Measurements from ENCODE around the gene LEKR1.

LEKR1 gene

GRCh38 chr3:157071744-157072525, 245.8 kb downstream of the LEKR1 start:
- Histone ChIP-seq H3K4me1 (ENCODE audit: control insufficient read depth in 2 of 2, insufficient read depth in 2 of 2, low read length in 2 of 2) (peaks cover 0 to 9% of the 10 kb centered on the region in 2 donors), H3K27ac (ENCODE audit: low read depth in 2 of 2, low read length in 2 of 2) (no peak overlapping the region), H3K9ac (ENCODE audit: low read depth in 1 of 2, low read length in 2 of 2) (no peak overlapping the region), H3K9me3 (ENCODE audit: control insufficient read depth in 2 of 2, low read length in 2 of 2) (no peaks in the 10 kb centered on the region), H3K4me3 (ENCODE audit: low read length in 2 of 2) (no peak overlapping the region), H3K36me3 (ENCODE audit: control insufficient read depth in 2 of 2, insufficient read depth in 2 of 2, low read length in 2 of 2) (no peaks in the 10 kb centered on the region), H3K27me3 (ENCODE audit: control insufficient read depth in 2 of 2, insufficient read depth in 2 of 2, low read length in 2 of 2) (no peaks in the 10 kb centered on the region)

GRCh38 chr3:157073810-157074209, 247.7 kb downstream of the LEKR1 start:
- no peak overlapping the region for H3K27ac ChIP-seq (ENCODE audit: low read depth in 2 of 2, low read length in 2 of 2)
- peaks cover 0 to 9% of the 10 kb centered on the region in 2 donors for H3K4me1 ChIP-seq (ENCODE audit: control insufficient read depth in 2 of 2, insufficient read depth in 2 of 2, low read length in 2 of 2)
- no peaks in the 10 kb centered on the region for H3K9me3 ChIP-seq (ENCODE audit: control insufficient read depth in 2 of 2, low read length in 2 of 2)
- H3K27me3 ChIP-seq (ENCODE audit: control insufficient read depth in 2 of 2, insufficient read depth in 2 of 2, low read length in 2 of 2) = no peaks in the 10 kb centered on the region
- no peak overlapping the region for H3K4me3 ChIP-seq (ENCODE audit: low read length in 2 of 2)
- H3K36me3 ChIP-seq (ENCODE audit: control insufficient read depth in 2 of 2, insufficient read depth in 2 of 2, low read length in 2 of 2) = no peaks in the 10 kb centered on the region
- H3K9ac ChIP-seq (ENCODE audit: low read depth in 1 of 2, low read length in 2 of 2) = no peak overlapping the region

GRCh38 chr3:157074490-157074889, 248.3 kb downstream of the LEKR1 start:
- Histone ChIP-seq H3K9me3 (ENCODE audit: control insufficient read depth in 2 of 2, low read length in 2 of 2) (no peaks in the 10 kb centered on the region), H3K9ac (ENCODE audit: low read depth in 1 of 2, low read length in 2 of 2) (no peak overlapping the region), H3K4me1 (ENCODE audit: control insufficient read depth in 2 of 2, insufficient read depth in 2 of 2, low read length in 2 of 2) (peaks cover 0 to 9% of the 10 kb centered on the region in 2 donors), H3K27ac (ENCODE audit: low read depth in 2 of 2, low read length in 2 of 2) (no peak overlapping the region), H3K36me3 (ENCODE audit: control insufficient read depth in 2 of 2, insufficient read depth in 2 of 2, low read length in 2 of 2) (no peaks in the 10 kb centered on the region), H3K4me3 (ENCODE audit: low read length in 2 of 2) (no peak overlapping the region), H3K27me3 (ENCODE audit: control insufficient read depth in 2 of 2, insufficient read depth in 2 of 2, low read length in 2 of 2) (no peaks in the 10 kb centered on the region)

- Histone ChIP-seq H3K9me3 (ENCODE audit: control insufficient read depth in 2 of 2, low read length in 2 of 2) (no peaks in the 10 kb centered on the region), H3K9ac (ENCODE audit: low read depth in 1 of 2, low read length in 2 of 2) (no peak overlapping the region), H3K4me3 (ENCODE audit: low read length in 2 of 2) (no peak overlapping the region), H3K27ac (ENCODE audit: low read depth in 2 of 2, low read length in 2 of 2) (no peak overlapping the region), H3K27me3 (ENCODE audit: control insufficient read depth in 2 of 2, insufficient read depth in 2 of 2, low read length in 2 of 2) (no peaks in the 10 kb centered on the region), H3K36me3 (ENCODE audit: control insufficient read depth in 2 of 2, insufficient read depth in 2 of 2, low read length in 2 of 2) (no peaks in the 10 kb centered on the region), H3K4me1 (ENCODE audit: control insufficient read depth in 2 of 2, insufficient read depth in 2 of 2, low read length in 2 of 2) (peaks cover 0 to 9% of the 10 kb centered on the region in 2 donors)
Measured at GRCh38 chr3:157074981-157075380, 248.8 kb downstream of the LEKR1 start.

GRCh38 chr3:157075693-157076420, 249.7 kb downstream of the LEKR1 start:
- Histone ChIP-seq H3K36me3 (ENCODE audit: control insufficient read depth in 2 of 2, insufficient read depth in 2 of 2, low read length in 2 of 2) (no peaks in the 10 kb centered on the region), H3K27ac (ENCODE audit: low read depth in 2 of 2, low read length in 2 of 2) (no peak overlapping the region), H3K4me1 (ENCODE audit: control insufficient read depth in 2 of 2, insufficient read depth in 2 of 2, low read length in 2 of 2) (peaks cover 0 to under 1% of the 10 kb centered on the region in 2 donors), H3K4me3 (ENCODE audit: low read length in 2 of 2) (no peak overlapping the region), H3K9me3 (ENCODE audit: control insufficient read depth in 2 of 2, low read length in 2 of 2) (no peaks in the 10 kb centered on the region), H3K27me3 (ENCODE audit: control insufficient read depth in 2 of 2, insufficient read depth in 2 of 2, low read length in 2 of 2) (no peaks in the 10 kb centered on the region), H3K9ac (ENCODE audit: low read depth in 1 of 2, low read length in 2 of 2) (no peak overlapping the region)

- no peaks in the 10 kb centered on the region for H3K9me3 ChIP-seq (ENCODE audit: control insufficient read depth in 2 of 2, low read length in 2 of 2)
- H3K4me3 ChIP-seq (ENCODE audit: low read length in 2 of 2) = no peak overlapping the region
- H3K27ac ChIP-seq (ENCODE audit: low read depth in 2 of 2, low read length in 2 of 2) = no peak overlapping the region
- H3K4me1 ChIP-seq (ENCODE audit: control insufficient read depth in 2 of 2, insufficient read depth in 2 of 2, low read length in 2 of 2) = peaks cover 4 to 9% of the 10 kb centered on the region in 2 donors
- no peaks in the 10 kb centered on the region for H3K27me3 ChIP-seq (ENCODE audit: control insufficient read depth in 2 of 2, insufficient read depth in 2 of 2, low read length in 2 of 2)
- H3K36me3 ChIP-seq (ENCODE audit: control insufficient read depth in 2 of 2, insufficient read depth in 2 of 2, low read length in 2 of 2) = no peaks in the 10 kb centered on the region
- no peak overlapping the region for H3K9ac ChIP-seq (ENCODE audit: low read depth in 1 of 2, low read length in 2 of 2)
Measured at GRCh38 chr3:157077565-157077991, 251.4 kb downstream of the LEKR1 start.

- Histone ChIP-seq H3K27me3 (ENCODE audit: control insufficient read depth in 2 of 2, insufficient read depth in 2 of 2, low read length in 2 of 2) (no peaks in the 10 kb centered on the region), H3K9me3 (ENCODE audit: control insufficient read depth in 2 of 2, low read length in 2 of 2) (no peaks in the 10 kb centered on the region), H3K9ac (ENCODE audit: low read depth in 1 of 2, low read length in 2 of 2) (no peak overlapping the region), H3K4me1 (ENCODE audit: control insufficient read depth in 2 of 2, insufficient read depth in 2 of 2, low read length in 2 of 2) (peaks cover 4 to 9% of the 10 kb centered on the region in 2 donors), H3K27ac (ENCODE audit: low read depth in 2 of 2, low read length in 2 of 2) (no peak overlapping the region), H3K4me3 (ENCODE audit: low read length in 2 of 2) (no peak overlapping the region), H3K36me3 (ENCODE audit: control insufficient read depth in 2 of 2, insufficient read depth in 2 of 2, low read length in 2 of 2) (no peaks in the 10 kb centered on the region)
Measured at GRCh38 chr3:157078131-157078810, 252.1 kb downstream of the LEKR1 start.

- Histone ChIP-seq H3K27me3 (ENCODE audit: control insufficient read depth in 2 of 2, insufficient read depth in 2 of 2, low read length in 2 of 2) (no peaks in the 10 kb centered on the region), H3K9ac (ENCODE audit: low read depth in 1 of 2, low read length in 2 of 2) (no peak overlapping the region), H3K27ac (ENCODE audit: low read depth in 2 of 2, low read length in 2 of 2) (no peak overlapping the region), H3K4me1 (ENCODE audit: control insufficient read depth in 2 of 2, insufficient read depth in 2 of 2, low read length in 2 of 2) (peaks cover 4 to 9% of the 10 kb centered on the region in 2 donors), H3K4me3 (ENCODE audit: low read length in 2 of 2) (no peak overlapping the region), H3K9me3 (ENCODE audit: control insufficient read depth in 2 of 2, low read length in 2 of 2) (no peaks in the 10 kb centered on the region), H3K36me3 (ENCODE audit: control insufficient read depth in 2 of 2, insufficient read depth in 2 of 2, low read length in 2 of 2) (no peaks in the 10 kb centered on the region)
Measured at GRCh38 chr3:157078811-157079185, 252.6 kb downstream of the LEKR1 start.

- Histone ChIP-seq H3K9me3 (ENCODE audit: control insufficient read depth in 2 of 2, low read length in 2 of 2) (no peaks in the 10 kb centered on the region), H3K27ac (ENCODE audit: low read depth in 2 of 2, low read length in 2 of 2) (no peak overlapping the region), H3K4me3 (ENCODE audit: low read length in 2 of 2) (no peak overlapping the region), H3K9ac (ENCODE audit: low read depth in 1 of 2, low read length in 2 of 2) (no peak overlapping the region), H3K27me3 (ENCODE audit: control insufficient read depth in 2 of 2, insufficient read depth in 2 of 2, low read length in 2 of 2) (no peaks in the 10 kb centered on the region), H3K36me3 (ENCODE audit: control insufficient read depth in 2 of 2, insufficient read depth in 2 of 2, low read length in 2 of 2) (no peaks in the 10 kb centered on the region), H3K4me1 (ENCODE audit: control insufficient read depth in 2 of 2, insufficient read depth in 2 of 2, low read length in 2 of 2) (peaks cover 4 to 9% of the 10 kb centered on the region in 2 donors)
Measured at GRCh38 chr3:157079676-157080369, 253.7 kb downstream of the LEKR1 start.
